HG03103 (cell line): ENCODE measurements around the gene DDC.
"Not testable (repeated sequence)": the region's sequence is repeated elsewhere in the genome, so short reads cannot be mapped to it uniquely, and the experiment has no call there.

ENCODE experiments used
- ATAC-seq: cut with Tn5 transposase; IDR thresholded peaks from one replicate; pipeline ENCODE4 v1.9.1; 2021; ENCODE audit warnings: low read depth; ENCODE audit not compliant: unreplicated experiment

The DDC gene

GRCh38 chr7:50556247-50556991 lies 8.8 kb downstream of the DDC start:
- ATAC-seq, result no peak

GRCh38 chr7:50555594-50556140 lies 9.5 kb downstream of the DDC start:
- no peak for ATAC-seq

- ATAC-seq, result no peak
These were observed 10.5 kb downstream of the DDC start for GRCh38 chr7:50554431-50555322.

GRCh38 chr7:50553973-50554372 lies 11.2 kb downstream of the DDC start:
- no peak for ATAC-seq

GRCh38 chr7:50552921-50553320 lies 12.3 kb downstream of the DDC start:
- ATAC-seq, result no peak

- ATAC-seq, result no peak
These were observed 13.1 kb downstream of the DDC start for GRCh38 chr7:50552139-50552538.

- ATAC-seq, result not testable (repeated sequence)
These were observed 19.6 kb downstream of the DDC start for GRCh38 chr7:50545613-50546012.

- ATAC-seq, result no peak
These were observed 20.2 kb downstream of the DDC start for GRCh38 chr7:50544992-50545391.

- ATAC-seq, result no peak
These were observed 21.3 kb downstream of the DDC start for GRCh38 chr7:50543776-50544442.

GRCh38 chr7:50542132-50542531 lies 23.1 kb downstream of the DDC start:
- ATAC-seq, result no peak

- no peak for ATAC-seq
These were observed 24.2 kb downstream of the DDC start for GRCh38 chr7:50540785-50541579.

GRCh38 chr7:50539725-50540124 lies 25.5 kb downstream of the DDC start:
- ATAC-seq, result no peak

GRCh38 chr7:50538478-50538877 lies 26.7 kb downstream of the DDC start:
- no peak for ATAC-seq

GRCh38 chr7:50537417-50537816 lies 27.8 kb downstream of the DDC start:
- no peak for ATAC-seq

GRCh38 chr7:50535291-50535711 lies 29.9 kb downstream of the DDC start:
- not testable (repeated sequence) for ATAC-seq

- no peak for ATAC-seq
These were observed 30.4 kb downstream of the DDC start for GRCh38 chr7:50534690-50535290.

GRCh38 chr7:50533866-50534265 lies 31.3 kb downstream of the DDC start:
- ATAC-seq, result no peak

GRCh38 chr7:50531928-50532327 lies 33.3 kb downstream of the DDC start:
- no peak for ATAC-seq

GRCh38 chr7:50531401-50531911 lies 33.7 kb downstream of the DDC start:
- no peak for ATAC-seq
